Measurements from ENCODE around the gene TIAM1. TPM values are rescaled to one million over a fixed set of nuclear protein-coding genes. Genes with fewer than 3 reads are reported as not detected.

TIAM1 gene
- total and polyA plus RNA-seq, 2 donors from 2014 or later, result 4.6 to 30.0 TPM

GRCh38 chr21:31354604-31355443 lies 10.8 kb upstream of the TIAM1 start:
- Histone ChIP-seq H3K36me3 (ENCODE audit: control insufficient read depth in 2 of 3, insufficient read depth in 3 of 3, low read length in 3 of 3) (no peaks in the 10 kb centered on the region), H3K9me3 (ENCODE audit: control insufficient read depth in 2 of 3, insufficient read depth in 1 of 3, low read length in 3 of 3) (no peaks in the 10 kb centered on the region), H3K4me1 (ENCODE audit: control insufficient read depth in 2 of 3, insufficient read depth in 2 of 3, low read depth in 1 of 3, low read length in 3 of 3) (no peaks in the 10 kb centered on the region), H3K9ac (ENCODE audit: low read length in 3 of 3) (no peak overlapping the region), H3K27ac (ENCODE audit: low read depth in 2 of 2, low read length in 2 of 2) (no peak overlapping the region), H3K4me3 (ENCODE audit: low read length in 3 of 3) (no peak overlapping the region), H3K27me3 (ENCODE audit: control insufficient read depth, insufficient read depth, low read length) (no peaks in the 10 kb centered on the region)
- FAIRE-seq (no peak), DNase-seq (no peak)
- TF ChIP-seq, protein P1, sequence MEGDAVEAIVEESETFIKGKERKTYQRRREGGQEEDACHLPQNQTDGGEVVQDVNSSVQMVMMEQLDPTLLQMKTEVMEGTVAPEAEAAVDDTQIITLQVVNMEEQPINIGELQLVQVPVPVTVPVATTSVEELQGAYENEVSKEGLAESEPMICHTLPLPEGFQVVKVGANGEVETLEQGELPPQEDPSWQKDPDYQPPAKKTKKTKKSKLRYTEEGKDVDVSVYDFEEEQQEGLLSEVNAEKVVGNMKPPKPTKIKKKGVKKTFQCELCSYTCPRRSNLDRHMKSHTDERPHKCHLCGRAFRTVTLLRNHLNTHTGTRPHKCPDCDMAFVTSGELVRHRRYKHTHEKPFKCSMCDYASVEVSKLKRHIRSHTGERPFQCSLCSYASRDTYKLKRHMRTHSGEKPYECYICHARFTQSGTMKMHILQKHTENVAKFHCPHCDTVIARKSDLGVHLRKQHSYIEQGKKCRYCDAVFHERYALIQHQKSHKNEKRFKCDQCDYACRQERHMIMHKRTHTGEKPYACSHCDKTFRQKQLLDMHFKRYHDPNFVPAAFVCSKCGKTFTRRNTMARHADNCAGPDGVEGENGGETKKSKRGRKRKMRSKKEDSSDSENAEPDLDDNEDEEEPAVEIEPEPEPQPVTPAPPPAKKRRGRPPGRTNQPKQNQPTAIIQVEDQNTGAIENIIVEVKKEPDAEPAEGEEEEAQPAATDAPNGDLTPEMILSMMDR (IDR thresholded peaks at IDR 0.05; ENCODE audit: borderline replicate concordance, extremely low read depth, insufficient read depth), result no peak
- intact Hi-C loops (cut with DNase I), result no loop called here

GRCh38 chr21:31354122-31354521 lies 10.1 kb upstream of the TIAM1 start:
- FAIRE-seq (no peak), DNase-seq (no peak)
- Histone ChIP-seq H3K9me3 (ENCODE audit: control insufficient read depth in 2 of 3, insufficient read depth in 1 of 3, low read length in 3 of 3) (no peaks in the 10 kb centered on the region), H3K36me3 (ENCODE audit: control insufficient read depth in 2 of 3, insufficient read depth in 3 of 3, low read length in 3 of 3) (no peaks in the 10 kb centered on the region), H3K4me1 (ENCODE audit: control insufficient read depth in 2 of 3, insufficient read depth in 2 of 3, low read depth in 1 of 3, low read length in 3 of 3) (no peaks in the 10 kb centered on the region), H3K27ac (ENCODE audit: low read depth in 2 of 2, low read length in 2 of 2) (no peak overlapping the region), H3K27me3 (ENCODE audit: control insufficient read depth, insufficient read depth, low read length) (no peaks in the 10 kb centered on the region), H3K4me3 (ENCODE audit: low read length in 3 of 3) (no peak overlapping the region), H3K9ac (ENCODE audit: low read length in 3 of 3) (no peak overlapping the region)
- TF ChIP-seq, protein P1 (IDR thresholded peaks at IDR 0.05; ENCODE audit: borderline replicate concordance, extremely low read depth, insufficient read depth), result no peak
- intact Hi-C loops (cut with DNase I), result no loop called here

DNA sequence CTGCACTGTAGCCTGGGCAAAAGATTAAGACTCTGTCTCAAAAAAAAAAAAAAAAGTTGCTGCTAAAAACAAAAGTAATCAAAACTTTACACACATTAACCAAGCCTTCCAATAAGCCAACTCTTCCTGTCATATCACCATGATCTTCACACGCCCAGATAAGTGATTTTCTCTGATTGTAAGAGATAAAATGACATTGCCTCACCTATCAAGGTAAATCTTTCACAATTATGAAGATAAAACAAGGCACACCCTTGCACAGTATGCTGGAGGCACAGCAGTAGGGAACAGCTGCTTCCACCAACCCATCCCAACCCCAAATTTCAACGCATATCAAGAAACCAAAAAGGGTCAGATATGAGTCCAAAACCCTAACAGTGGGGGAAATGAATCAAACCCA lies 8.8 kb upstream of the TIAM1 start:
- H3K27ac ChIP-seq (ENCODE audit: low read depth in 2 of 2, low read length in 2 of 2), result no peak overlapping the region
- no peaks in the 10 kb centered on the region for H3K4me1 ChIP-seq (ENCODE audit: control insufficient read depth in 2 of 3, insufficient read depth in 2 of 3, low read depth in 1 of 3, low read length in 3 of 3)
- DNase-seq (no peak), FAIRE-seq (no peak)
- H3K27me3 ChIP-seq (ENCODE audit: control insufficient read depth, insufficient read depth, low read length), result no peaks in the 10 kb centered on the region
- H3K9ac ChIP-seq (ENCODE audit: low read length in 3 of 3), result no peak overlapping the region
- TF ChIP-seq, protein P1 (IDR thresholded peaks at IDR 0.05; ENCODE audit: borderline replicate concordance, extremely low read depth, insufficient read depth), result no peak
- H3K4me3 ChIP-seq (ENCODE audit: low read length in 3 of 3), result no peak overlapping the region
- H3K9me3 ChIP-seq (ENCODE audit: control insufficient read depth in 2 of 3, insufficient read depth in 1 of 3, low read length in 3 of 3), result no peaks in the 10 kb centered on the region
- H3K36me3 ChIP-seq (ENCODE audit: control insufficient read depth in 2 of 3, insufficient read depth in 3 of 3, low read length in 3 of 3), result no peaks in the 10 kb centered on the region
- intact Hi-C loops (cut with DNase I), result no loop called here

All from kidney (tissue), 14 donors.